ENCODE results near the gene PRODH.

DNA sequence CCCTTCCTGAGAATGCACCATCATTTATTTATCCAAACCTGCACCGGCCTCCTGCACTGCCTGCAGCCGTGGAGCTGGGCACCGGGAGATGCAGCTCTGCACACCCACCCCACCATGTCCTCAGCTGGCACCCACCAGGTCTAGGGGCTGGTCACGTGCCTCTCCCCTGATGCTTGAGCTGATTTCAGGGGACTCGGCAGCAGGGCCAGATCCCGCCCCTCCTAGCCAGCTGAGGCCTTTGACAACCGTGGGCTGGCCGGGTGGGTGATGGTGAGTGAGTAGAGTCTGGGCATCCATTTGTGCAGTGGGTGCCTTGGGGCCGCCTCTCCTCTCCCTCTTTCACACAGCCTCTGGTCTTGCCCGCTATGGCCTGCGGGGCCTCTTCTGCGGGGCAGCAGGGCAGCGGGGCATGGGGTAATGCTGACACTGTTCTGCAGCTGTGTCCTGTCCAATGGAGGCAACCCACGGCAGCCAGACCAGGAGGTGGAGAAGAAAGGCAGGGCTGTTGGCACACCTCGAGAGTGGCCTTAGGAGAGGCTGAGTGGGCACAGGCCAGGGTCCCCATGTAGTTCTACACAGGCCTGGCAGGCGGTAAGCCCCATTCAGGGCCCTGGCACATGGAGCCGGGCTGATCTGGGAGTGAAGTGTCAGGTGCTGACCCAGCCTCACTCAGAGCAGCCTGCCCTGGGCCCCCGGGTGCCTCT lies 38.5 kb upstream of the PRODH start:
- TF ChIP-seq, protein P1, sequence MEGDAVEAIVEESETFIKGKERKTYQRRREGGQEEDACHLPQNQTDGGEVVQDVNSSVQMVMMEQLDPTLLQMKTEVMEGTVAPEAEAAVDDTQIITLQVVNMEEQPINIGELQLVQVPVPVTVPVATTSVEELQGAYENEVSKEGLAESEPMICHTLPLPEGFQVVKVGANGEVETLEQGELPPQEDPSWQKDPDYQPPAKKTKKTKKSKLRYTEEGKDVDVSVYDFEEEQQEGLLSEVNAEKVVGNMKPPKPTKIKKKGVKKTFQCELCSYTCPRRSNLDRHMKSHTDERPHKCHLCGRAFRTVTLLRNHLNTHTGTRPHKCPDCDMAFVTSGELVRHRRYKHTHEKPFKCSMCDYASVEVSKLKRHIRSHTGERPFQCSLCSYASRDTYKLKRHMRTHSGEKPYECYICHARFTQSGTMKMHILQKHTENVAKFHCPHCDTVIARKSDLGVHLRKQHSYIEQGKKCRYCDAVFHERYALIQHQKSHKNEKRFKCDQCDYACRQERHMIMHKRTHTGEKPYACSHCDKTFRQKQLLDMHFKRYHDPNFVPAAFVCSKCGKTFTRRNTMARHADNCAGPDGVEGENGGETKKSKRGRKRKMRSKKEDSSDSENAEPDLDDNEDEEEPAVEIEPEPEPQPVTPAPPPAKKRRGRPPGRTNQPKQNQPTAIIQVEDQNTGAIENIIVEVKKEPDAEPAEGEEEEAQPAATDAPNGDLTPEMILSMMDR (IDR thresholded peaks at IDR 0.05), result no peak
- TF ChIP-seq POLR2AphosphoS5 (IDR thresholded peaks at IDR 0.05), result no peak
- TF ChIP-seq POLR2A (IDR thresholded peaks at IDR 0.05), result no peak

All from transverse colon (tissue), 4 donors.